HG03066 (cell line): ENCODE data around the gene ACIN1.

Experiments used
- ATAC-seq: cut with Tn5 transposase; IDR thresholded peaks from one replicate; pipeline ENCODE4 v1.9.1; 2021; ENCODE audit warnings: low read depth; ENCODE audit not compliant: unreplicated experiment

The ACIN1 gene

GRCh38 chr14:23094666-23095195 lies at the start of gene ACIN1:
Gene ACIN1 (minus strand): TSS chr14:23095136. CDS start chr14:23095112, 24 bp downstream.
- peak; percentile 24 for ATAC-seq

GRCh38 chr14:23143911-23144310 lies 49.0 kb upstream of the ACIN1 start:
- ATAC-seq: no peak

GRCh38 chr14:23142826-23143225 lies 47.9 kb upstream of the ACIN1 start:
- ATAC-seq: no peak

- ATAC-seq: no peak
Measured at GRCh38 chr14:23141706-23142444, 46.9 kb upstream of the ACIN1 start.

- ATAC-seq: no peak
Measured at GRCh38 chr14:23140371-23140770, 45.4 kb upstream of the ACIN1 start.

GRCh38 chr14:23139874-23140273 lies 44.9 kb upstream of the ACIN1 start:
- ATAC-seq: no peak

- ATAC-seq: no peak
Measured at GRCh38 chr14:23137813-23138535, 43.0 kb upstream of the ACIN1 start.

- no peak for ATAC-seq
Measured at GRCh38 chr14:23137192-23137812, 42.4 kb upstream of the ACIN1 start.

- ATAC-seq: no peak
Measured at GRCh38 chr14:23136566-23137133, 41.7 kb upstream of the ACIN1 start.

GRCh38 chr14:23132970-23133369 lies 38.0 kb upstream of the ACIN1 start:
- ATAC-seq: no peak

GRCh38 chr14:23131482-23131881 lies 36.5 kb upstream of the ACIN1 start:
- ATAC-seq: no peak

GRCh38 chr14:23130871-23131270 lies 35.9 kb upstream of the ACIN1 start:
- ATAC-seq: no peak

GRCh38 chr14:23129759-23130316 lies 34.9 kb upstream of the ACIN1 start:
- ATAC-seq: no peak

- no peak for ATAC-seq
Measured at GRCh38 chr14:23128969-23129758, 34.2 kb upstream of the ACIN1 start.

- no peak for ATAC-seq
Measured at GRCh38 chr14:23127861-23128260, 32.9 kb upstream of the ACIN1 start.

- no peak for ATAC-seq
Measured at GRCh38 chr14:23126548-23127278, 31.8 kb upstream of the ACIN1 start.

GRCh38 chr14:23125933-23126524 lies 31.1 kb upstream of the ACIN1 start:
- ATAC-seq: no peak

GRCh38 chr14:23125011-23125410 lies 30.1 kb upstream of the ACIN1 start:
- no peak for ATAC-seq
